T follicular helper cell (primary cell): ENCODE results near the gene NDST4.

ENCODE experiments used
- DNase-seq: peaks from one replicate; pipeline ENCODE4 v3.0.0-alpha.2; 2020; ENCODE audit warnings: low read depth

The NDST4 gene

GRCh38 chr4:114791976-114792375, 321.4 kb downstream of the NDST4 start:
- no peak for DNase-seq

- DNase-seq, result no peak
Observed at GRCh38 chr4:114785570-114785969, 327.9 kb downstream of the NDST4 start.

- DNase-seq, result no peak
Observed at GRCh38 chr4:114783215-114783595, 330.2 kb downstream of the NDST4 start.

DNA sequence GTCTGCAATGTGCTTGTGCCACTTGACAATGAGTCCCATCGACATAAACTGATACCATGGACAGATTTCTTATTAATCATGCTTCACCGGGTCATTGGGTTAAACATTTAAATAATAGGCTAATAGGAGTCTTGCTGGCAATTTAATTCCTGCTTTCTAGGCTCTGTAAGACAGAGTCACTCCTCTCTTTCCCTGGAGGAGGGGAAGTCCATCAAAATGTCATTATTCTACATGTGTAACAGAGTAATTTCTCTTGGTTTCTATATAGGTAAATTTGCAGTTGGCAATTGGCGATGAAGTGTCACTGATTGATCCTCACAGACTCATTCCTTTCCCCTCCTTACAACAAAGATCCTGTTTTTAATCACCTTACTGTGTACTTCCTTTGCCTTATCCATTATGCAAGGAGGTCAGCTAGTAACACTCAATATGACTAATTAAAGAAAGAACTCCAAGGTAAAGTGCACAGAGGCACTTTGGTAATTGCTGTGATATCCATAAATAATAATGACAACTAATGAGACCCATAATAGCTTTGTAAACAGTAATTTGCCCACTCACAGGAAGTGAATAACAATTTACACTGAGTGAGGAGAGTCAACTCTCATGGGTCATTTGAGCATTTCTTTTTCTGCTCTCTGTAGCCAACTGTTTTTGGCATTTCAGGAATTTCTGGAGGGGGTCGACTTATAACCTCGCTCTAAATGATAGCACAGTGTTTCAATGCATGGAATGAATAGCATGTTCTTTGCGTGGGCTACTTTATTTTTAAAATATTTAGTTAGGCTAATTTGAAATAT, 330.8 kb downstream of the NDST4 start:
- DNase-seq, result no peak

DNA sequence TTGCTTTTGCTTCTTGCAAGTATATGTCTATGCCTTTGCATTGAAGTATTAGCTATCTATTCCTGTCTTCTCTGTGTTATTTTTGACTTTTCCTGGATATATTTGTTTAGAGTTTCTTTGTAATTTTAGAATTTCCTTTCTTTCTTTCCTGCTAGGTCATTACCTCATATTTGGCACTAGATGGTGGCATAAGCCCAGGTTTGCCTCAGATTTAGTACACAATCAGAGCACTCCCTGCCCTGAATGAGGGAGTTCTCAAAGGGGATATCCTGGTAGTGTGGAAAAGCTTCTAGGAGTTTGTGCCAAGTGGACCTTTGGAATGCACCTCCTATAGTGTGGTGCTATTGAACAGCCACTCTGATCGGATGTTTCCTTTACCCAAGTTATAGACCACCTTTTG, 333.2 kb downstream of the NDST4 start:
- DNase-seq, result no peak
